B cell (primary cell): Measurements from ENCODE around the gene SGPP2. TPM values are rescaled to one million over a fixed set of nuclear protein-coding genes. Genes with fewer than 3 reads are reported as not detected.

Source experiments
- ATAC-seq: fragments of 200-7000 bp; cut with Tn5 transposase; one replicate; pipeline ENCODE4 v1.10.0; 2021; ENCODE audit warnings: low read depth, mild to moderate bottlenecking, moderate number of reproducible peaks, moderate library complexity
- CTCF ChIA-PET: fragments of 350-600 bp; sonication (Branson Sonifier 250); formaldehyde crosslinking; loops from one replicate; lab custom pipeline; 2021; ENCODE audit warnings: antibody characterized with exemption, inconsistent platforms; lab: Charles Lee
- POLR2A ChIA-PET: fragments of 350-600 bp; sonication (Branson Sonifier 250); formaldehyde crosslinking; loops from one replicate; lab custom pipeline; 2021; ENCODE audit warnings: antibody characterized with exemption; lab: Charles Lee
- DNase-seq: peaks from one replicate; pipeline ENCODE4 v3.0.0; 2013
- H2AFZ ChIP-seq: 2 replicates; pipeline ENCODE4 v1.6.1; 2012; ENCODE audit warnings: mild to moderate bottlenecking, low read depth, low read length; ENCODE audit not compliant: insufficient read depth, poor library complexity, severe bottlenecking
- H3K27ac ChIP-seq, 2 donors: 1 replicate in 1 of 2; 2 replicates in 1 of 2; pipeline ENCODE4 v1.5.1; 2012 to 2013; ENCODE audit warnings: low read length in 2 of 2, mild to moderate bottlenecking in 2 of 2, moderate library complexity in 1 of 2
- H3K27me3 ChIP-seq, 4 experiments: fragments of 200-600 bp in 1 of 4; sonication (generic) in 1 of 4; replicated peaks in 1 of 4; 1 replicate in 2 of 4; 2 replicates in 2 of 4; pipeline versions ENCODE4 v1.6.1 to v1.7.0; 2013 to 2016; ENCODE audit warnings: low read length in 3 of 4, mild to moderate bottlenecking in 2 of 4, mixed read lengths in 1 of 4, moderate library complexity in 1 of 4; ENCODE audit not compliant: insufficient read depth in 4 of 4, control insufficient read depth in 3 of 4; ENCODE audit errors: control extremely low read depth in 1 of 4
- H3K36me3 ChIP-seq, 2 experiments: replicated peaks in 1 of 2; 1 replicate in 1 of 2; 2 replicates in 1 of 2; pipeline versions ENCODE4 v1.6.1 to v1.7.1; 2013; ENCODE audit warnings: low read length in 1 of 2; ENCODE audit not compliant: insufficient read depth in 2 of 2, control insufficient read depth in 1 of 2; ENCODE audit errors: control extremely low read depth in 1 of 2, extremely low read depth in 1 of 2
- H3K4me1 ChIP-seq, 2 donors: fragments of 200-600 bp in 1 of 2; sonication (generic) in 1 of 2; 1 replicate in 1 of 2; 2 replicates in 1 of 2; pipeline versions ENCODE4 v1.5.1 to v1.6.1; 2013 to 2017; ENCODE audit warnings: low read length in 2 of 2; ENCODE audit not compliant: control insufficient read depth in 2 of 2, insufficient read depth in 2 of 2
- H3K4me2 ChIP-seq: replicated peaks from 2 replicates; pipeline ENCODE3; 2012; ENCODE audit warnings: mild to moderate bottlenecking, low read depth, low read length; ENCODE audit not compliant: poor library complexity, severe bottlenecking
- H3K4me3 ChIP-seq, 5 experiments: fragments of 200-600 bp in 1 of 5; sonication (generic) in 1 of 5; 1 replicate in 3 of 5; 2 replicates in 2 of 5; pipeline versions ENCODE4 v1.5.1 to v1.7.0; 2011 to 2016; ENCODE audit warnings: low read length in 4 of 5, mild to moderate bottlenecking in 4 of 5, low read depth in 2 of 5, control low read depth in 1 of 5, moderate library complexity in 1 of 5; ENCODE audit not compliant: insufficient read depth in 1 of 5; ENCODE audit errors: control extremely low read depth in 1 of 5, extremely low read depth in 1 of 5
- H3K79me2 ChIP-seq: fragments of 200-600 bp; sonication (generic); one replicate; pipeline ENCODE4 v1.6.0; 2016; ENCODE audit warnings: low read length; ENCODE audit not compliant: control insufficient read depth, insufficient read depth
- H3K9ac ChIP-seq: fragments of 200-600 bp; sonication (generic); 2 replicates; pipeline ENCODE4 v1.6.1; 2017; ENCODE audit warnings: mild to moderate bottlenecking, low read length, moderate library complexity
- H3K9me3 ChIP-seq, 3 donors: one replicate each; pipeline versions ENCODE4 v1.6.1 to v1.7.1; 2013; ENCODE audit warnings: low read length in 2 of 3; ENCODE audit not compliant: control insufficient read depth in 2 of 3, insufficient read depth in 1 of 3; ENCODE audit errors: control extremely low read depth in 1 of 3
- H4K20me1 ChIP-seq: 2 replicates; pipeline ENCODE4 v1.6.0; 2012; ENCODE audit warnings: mild to moderate bottlenecking, low read length; ENCODE audit not compliant: insufficient read depth, control insufficient read depth, poor library complexity, severe bottlenecking
- H3K27ac Mint-ChIP-seq: one replicate; pipeline ENCODE4 v1.8.0; 2021; ENCODE audit warnings: mixed read lengths
- H3K27me3 Mint-ChIP-seq: one replicate; pipeline ENCODE4 v1.8.0; 2021; ENCODE audit warnings: mixed read lengths
- H3K4me1 Mint-ChIP-seq: one replicate; pipeline ENCODE4 v1.8.0; 2021; ENCODE audit warnings: mixed read lengths
- H3K4me3 Mint-ChIP-seq: one replicate; pipeline ENCODE4 v1.8.0; 2021; ENCODE audit warnings: mixed read lengths
- H3K9me3 Mint-ChIP-seq: one replicate; pipeline ENCODE4 v1.8.0; 2022; ENCODE audit warnings: mixed read lengths; ENCODE audit not compliant: insufficient read depth
- CTCF ChIP-seq: fragments of 200-600 bp; IDR thresholded peaks from one replicate; pipeline ENCODE4 v1.8.0; 2022; ENCODE audit warnings: antibody characterized with exemption, mild to moderate bottlenecking
- EZH2 ChIP-seq: IDR thresholded peaks from 2 replicates; pipeline ENCODE4 v1.6.1; 2012; ENCODE audit warnings: borderline replicate concordance, low read depth, mild to moderate bottlenecking, moderate library complexity, low read length; ENCODE audit not compliant: insufficient read depth, poor library complexity, severe bottlenecking
- WGBS: methylation state at CpG from one replicate; pipeline ENCODE4 v1.1.5; 2013; ENCODE audit warnings: missing lambda C conversion rate; ENCODE audit not compliant: insufficient coverage; 5-methylcytosine and 5-hydroxymethylcytosine counted together
- intact Hi-C: fragments of 100-400 bp; cut with micrococcal nuclease; formaldehyde crosslinking; loops from one replicate; pipeline ENCODE4 v1.10.0; 2022
- polyA plus RNA-seq: library from polyadenylated mRNA; depleted of rRNA; stranded (reverse); fragments of >200 nt; gene quantifications from 2 replicates; pipeline ENCODE4 v1.2.3, GENCODE V29; 2012
- total RNA-seq, 2 donors: library from RNA; stranded (reverse); fragments of 120-200 nt in 1 of 2; gene quantifications; 1 replicate in 1 of 2; 2 replicates in 1 of 2; pipeline versions ENCODE4 v1.2.3 to v1.2.4, GENCODE V29; 2013 to 2022

SGPP2 gene
- total and polyA plus RNA-seq, 2 donors (not counting 1 experiment from before 2014, with no cell fraction given): 1.5 to 7.7 TPM

DNA sequence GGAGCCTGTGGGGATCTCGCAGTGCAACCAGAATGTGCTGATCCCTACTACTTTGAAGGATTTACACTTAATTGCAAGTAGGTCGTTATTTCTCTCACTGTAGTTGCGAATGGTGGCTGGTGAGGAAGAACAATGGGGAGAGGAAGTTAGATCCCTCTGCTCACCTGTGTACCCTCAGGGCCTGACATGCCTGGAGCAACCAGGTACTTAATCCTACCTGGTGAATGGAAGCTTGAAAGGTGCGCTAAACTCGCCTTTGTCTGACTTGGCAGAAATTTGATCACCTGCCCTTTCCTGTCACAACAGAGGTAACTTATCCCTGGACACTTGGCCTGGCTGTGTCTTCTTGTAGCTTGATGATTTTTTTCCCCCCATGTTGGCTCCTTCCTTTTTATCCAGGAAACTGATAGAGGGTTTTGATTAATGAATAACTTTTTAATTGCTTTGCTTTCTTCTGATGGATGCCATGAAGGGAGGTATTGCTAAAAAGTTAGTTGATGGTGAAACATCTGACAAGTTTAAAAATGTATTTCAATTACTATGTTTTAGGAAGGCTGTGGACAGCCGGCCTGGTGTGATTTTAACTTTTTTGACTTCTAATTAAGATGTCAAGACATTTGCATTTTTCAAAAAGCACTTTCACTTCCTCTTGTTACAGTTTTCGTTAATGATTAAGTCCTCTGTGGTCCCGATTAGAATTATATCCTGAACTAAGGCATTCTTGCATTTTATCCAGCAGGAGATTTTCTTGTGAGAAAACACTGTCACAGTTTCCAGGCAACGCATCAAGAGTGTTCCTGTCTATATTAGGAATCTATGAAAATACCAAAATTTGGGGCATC lies 9.2 kb downstream of the SGPP2 start:
- Histone ChIP-seq H2AFZ (no peak overlapping the region), H4K20me1 (no peaks in the 10 kb centered on the region), H3K36me3 (no peaks in the 10 kb centered on the region), H3K4me1 (peaks cover 5 to 12% of the 10 kb centered on the region in 2 donors), H3K79me2 (no peaks in the 10 kb centered on the region), H3K27ac (no peak overlapping the region), H3K4me2 (peak overlapping the region; percentile 42), H3K9me3 (peaks cover 0 to 6% (median 1%) of the 10 kb centered on the region in 3 donors), H3K9ac (no peak overlapping the region), H3K27me3 (peaks cover 0 to 3% (median 0%) of the 10 kb centered on the region in 4 experiments), H3K4me3 (no peak overlapping the region)
- intact Hi-C loops: loop anchor here (1.0 kb wide), 1 partner anchor 8 kb away; no protein-coding TSS in a partner anchor
- Mint-ChIP-seq H3K27me3 (no peaks in the 10 kb centered on the region), H3K9me3 (no peaks in the 10 kb centered on the region), H3K4me1 (peaks cover 25% of the 10 kb centered on the region), H3K4me3 (peak overlapping the region; percentile 48), H3K27ac (peak overlapping the region; percentile 53)
- DNase-seq: peak; percentile 43
- CTCF ChIA-PET: no interaction called here
- no peak for TF ChIP-seq CTCF
- TF ChIP-seq EZH2: no peak
- 77% methylated on average over 2 of the region's 9 CpGs for WGBS
- POLR2A ChIA-PET: no interaction called here
- ATAC-seq: peak; percentile 51

- CTCF ChIA-PET: no interaction called here
- no CpG with 5 or more reads among the region's 4 CpGs for WGBS
- H3K9me3 Mint-ChIP-seq: no peaks in the 10 kb centered on the region
Observed at GRCh38 chr2:222434204-222434603, 9.9 kb downstream of the SGPP2 start.

More at GRCh38 chr2:222434204-222434603, 9.9 kb downstream of the SGPP2 start:
- TF ChIP-seq EZH2 (no peak), CTCF (no peak)
- H3K4me3 Mint-ChIP-seq: peak overlapping the region; percentile 48
- H3K4me1 Mint-ChIP-seq: peaks cover 25% of the 10 kb centered on the region
- H3K4me1 ChIP-seq: peaks cover 5 to 12% of the 10 kb centered on the region in 2 donors
- H3K4me2 ChIP-seq: peak overlapping the region; percentile 42
- H4K20me1 ChIP-seq: no peaks in the 10 kb centered on the region
- POLR2A ChIA-PET: no interaction called here
- intact Hi-C loops: no loop called here
- H3K36me3 ChIP-seq: no peaks in the 10 kb centered on the region
- no peaks in the 10 kb centered on the region for H3K79me2 ChIP-seq
- H3K27ac Mint-ChIP-seq: no peak overlapping the region
- no peak overlapping the region for H3K9ac ChIP-seq
- no peak overlapping the region for H3K27ac ChIP-seq
- no peak for DNase-seq
- peaks cover 0 to 3% (median 1%) of the 10 kb centered on the region in 3 donors for H3K9me3 ChIP-seq
- no peak overlapping the region for H2AFZ ChIP-seq
- H3K27me3 Mint-ChIP-seq: no peaks in the 10 kb centered on the region
- ATAC-seq: no peak
- no peak overlapping the region for H3K4me3 ChIP-seq
- H3K27me3 ChIP-seq: peaks cover 0 to 3% (median 0%) of the 10 kb centered on the region in 4 experiments
